Thoracic aorta (tissue), 2 donors: ENCODE measurements around the gene PCK1. TPM values are rescaled to one million over a fixed set of nuclear protein-coding genes. Genes with fewer than 3 reads are reported as not detected.

Experiments used
- ATAC-seq: fragments of 150-250 bp; one replicate; pipeline ENCODE4 v1.8.0; 2017; ENCODE audit warnings: low read depth; ENCODE audit not compliant: insufficient number of reproducible peaks, low FRiP score
- DNase-seq: peaks from one replicate; pipeline ENCODE4 v3.0.0-alpha.2; 2020; ENCODE audit warnings: low spot score
- H3K27ac ChIP-seq, 2 donors: fragments of 200-600 bp; sonication (generic); 1 replicate in 1 of 2; 2 replicates in 1 of 2; pipeline ENCODE4 v1.5.1; 2016; ENCODE audit warnings: mild to moderate bottlenecking in 2 of 2, moderate library complexity in 2 of 2
- H3K27me3 ChIP-seq: fragments of 200-600 bp; sonication (generic); replicated peaks from 2 replicates; pipeline ENCODE4 v1.6.0; 2016; ENCODE audit warnings: mild to moderate bottlenecking; ENCODE audit not compliant: insufficient read depth
- H3K36me3 ChIP-seq: fragments of 200-600 bp; sonication (generic); one replicate; pipeline ENCODE4 v1.5.1; 2016
- H3K4me1 ChIP-seq, 2 donors: fragments of 200-600 bp; sonication (generic); 1 replicate in 1 of 2; 2 replicates in 1 of 2; pipeline versions ENCODE4 v1.5.1 to v1.6.0; 2016; ENCODE audit warnings: low read depth in 2 of 2, mild to moderate bottlenecking in 1 of 2; ENCODE audit not compliant: control insufficient read depth in 1 of 2
- H3K4me3 ChIP-seq: fragments of 200-600 bp; sonication (generic); 2 replicates; pipeline ENCODE4 v1.5.1; 2016; ENCODE audit warnings: mild to moderate bottlenecking
- H3K9me3 ChIP-seq: fragments of 200-600 bp; sonication (generic); 2 replicates; pipeline ENCODE4 v1.5.1; 2016
- CTCF ChIP-seq: fragments of 200-600 bp; sonication (generic); IDR thresholded peaks from one replicate; pipeline ENCODE4 v1.5.1; 2019; ENCODE audit warnings: antibody characterized with exemption
- total RNA-seq, 2 donors: library from RNA; depleted of rRNA; stranded (reverse); fragments of >200 nt; gene quantifications; one replicate each; pipeline versions ENCODE4 v1.1.0 to v1.2.3, GENCODE V29; 2016

PCK1 gene
- total RNA-seq, 2 donors from 2014 or later: 0.56 to 4.2 TPM

DNA sequence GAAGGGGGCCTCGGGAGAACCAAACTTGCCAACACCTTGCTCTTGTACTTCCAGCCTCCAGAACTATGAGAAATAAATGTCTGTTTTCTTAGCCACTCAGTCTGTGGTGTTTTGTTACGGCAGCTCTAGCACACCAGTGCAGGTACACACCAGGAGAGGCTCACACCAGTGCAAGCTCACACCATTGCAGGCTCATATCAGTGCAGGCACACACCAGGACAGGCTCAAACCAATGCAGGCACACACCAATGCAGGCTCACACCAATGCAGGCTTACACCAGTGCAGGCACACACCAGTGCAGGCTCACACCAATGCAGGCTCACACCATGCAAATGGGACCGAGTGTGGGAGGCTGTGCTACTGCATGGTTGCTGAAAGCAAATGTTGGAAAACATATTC, 31.1 kb upstream of the PCK1 start:
- Histone ChIP-seq H3K4me1 (no peaks in the 10 kb centered on the region), H3K27ac (no peak overlapping the region), H3K36me3 (no peaks in the 10 kb centered on the region), H3K4me3 (no peak overlapping the region), H3K27me3 (no peaks in the 10 kb centered on the region), H3K9me3 (peaks cover 6% of the 10 kb centered on the region)
- ATAC-seq (no peak), DNase-seq (no peak)
- no peak for TF ChIP-seq CTCF

- DNase-seq (no peak), ATAC-seq (no peak)
- no peaks in the 10 kb centered on the region for H3K27me3 ChIP-seq
- no peaks in the 10 kb centered on the region for H3K36me3 ChIP-seq
- no peaks in the 10 kb centered on the region for H3K4me1 ChIP-seq
- no peak overlapping the region for H3K4me3 ChIP-seq
- H3K9me3 ChIP-seq: peaks cover 6% of the 10 kb centered on the region
- no peak for TF ChIP-seq CTCF
- H3K27ac ChIP-seq: no peak overlapping the region
Observed at GRCh38 chr20:57530327-57530981, 30.5 kb upstream of the PCK1 start.

DNA sequence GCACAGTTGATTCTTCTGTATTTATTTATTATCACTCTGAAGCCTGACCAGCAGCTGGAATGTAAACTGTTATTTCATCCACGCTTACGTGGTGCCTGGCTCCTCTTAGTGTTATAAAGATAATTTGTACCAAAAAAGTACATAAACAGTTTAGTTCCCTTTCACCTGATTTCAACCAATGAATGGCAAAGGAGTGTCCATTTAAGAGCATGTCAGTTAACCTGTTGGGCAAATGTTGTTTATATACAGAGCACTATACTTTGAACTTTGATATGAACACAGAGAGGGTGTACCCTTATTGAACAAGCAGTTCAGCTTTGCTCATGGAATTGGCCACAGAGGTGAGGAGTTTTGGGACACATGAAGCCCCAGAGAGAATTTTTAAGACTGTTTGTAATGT, 28.8 kb upstream of the PCK1 start:
- no peak overlapping the region for H3K27ac ChIP-seq
- H3K36me3 ChIP-seq: no peaks in the 10 kb centered on the region
- H3K4me1 ChIP-seq: no peaks in the 10 kb centered on the region
- TF ChIP-seq CTCF: no peak
- H3K4me3 ChIP-seq: no peak overlapping the region
- ATAC-seq (no peak), DNase-seq (no peak)
- no peaks in the 10 kb centered on the region for H3K27me3 ChIP-seq
- H3K9me3 ChIP-seq: peaks cover 6% of the 10 kb centered on the region

- Histone ChIP-seq H3K9me3 (peaks cover 6% of the 10 kb centered on the region), H3K4me3 (no peak overlapping the region), H3K27me3 (no peaks in the 10 kb centered on the region), H3K36me3 (no peaks in the 10 kb centered on the region), H3K4me1 (no peaks in the 10 kb centered on the region), H3K27ac (no peak overlapping the region)
- ATAC-seq (no peak), DNase-seq (no peak)
- no peak for TF ChIP-seq CTCF
Observed at GRCh38 chr20:57535297-57535696, 25.6 kb upstream of the PCK1 start.

DNA sequence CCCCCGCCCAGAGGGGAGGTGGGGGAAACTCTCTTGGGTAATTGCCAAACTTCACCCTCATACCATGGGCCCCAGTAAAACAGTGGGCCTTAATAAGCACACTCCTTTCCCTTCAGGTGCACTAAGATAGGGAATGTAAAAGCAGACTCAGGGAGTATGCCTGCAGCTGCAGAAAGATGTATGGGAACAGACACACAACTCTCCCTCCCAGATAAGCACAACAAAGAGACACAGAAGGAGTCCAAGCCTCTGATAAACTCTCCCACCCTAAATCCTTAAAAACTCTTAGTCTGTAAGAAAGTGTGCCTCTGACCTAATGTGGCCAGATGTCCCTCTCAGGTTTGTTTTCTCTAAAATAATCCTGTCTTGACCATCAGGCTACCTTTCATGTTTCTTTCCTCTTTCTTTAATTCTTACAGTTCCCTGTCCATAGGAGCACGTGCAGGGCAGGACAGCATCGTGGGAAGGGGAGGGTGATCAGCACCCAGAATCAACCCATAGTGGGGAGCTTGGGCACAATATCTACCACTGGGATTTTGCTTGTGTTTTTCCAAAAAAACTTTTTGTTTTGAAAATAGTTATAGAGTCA, 24.7 kb upstream of the PCK1 start:
- no peak overlapping the region for H3K4me3 ChIP-seq
- no peak for ATAC-seq
- no peak overlapping the region for H3K27ac ChIP-seq
- no peak for DNase-seq
- H3K4me1 ChIP-seq: no peaks in the 10 kb centered on the region
- H3K36me3 ChIP-seq: no peaks in the 10 kb centered on the region
- H3K27me3 ChIP-seq: no peaks in the 10 kb centered on the region
- TF ChIP-seq CTCF: no peak
- H3K9me3 ChIP-seq: peaks cover 6% of the 10 kb centered on the region
